ENCODE measurements around the gene PTCD3.

The PTCD3 gene

DNA sequence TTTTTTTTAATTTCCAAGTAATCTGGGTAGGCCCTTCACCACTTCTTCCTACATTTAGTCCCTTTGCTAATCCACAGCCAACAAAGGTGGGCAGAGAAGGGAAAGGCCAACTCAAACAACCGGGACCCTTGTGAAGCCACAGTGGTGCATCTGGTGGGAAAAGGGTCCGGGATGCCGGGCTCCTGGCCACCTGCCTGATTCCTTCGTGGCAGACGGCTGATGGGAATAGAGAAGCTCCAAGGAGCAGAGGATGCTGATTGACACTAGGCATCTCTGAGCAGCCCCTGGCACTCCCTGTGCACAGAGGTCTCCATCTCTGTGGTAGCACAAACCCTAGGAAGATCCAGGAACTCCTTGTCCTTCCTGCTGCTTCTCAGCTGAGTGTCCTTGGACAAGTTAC, 37.4 kb upstream of the PTCD3 start:
- TF ChIP-seq KLF1 (tag by site-specific recombination; IDR thresholded peaks at IDR 0.05) (no peak), ZNF426 (tag by site-specific recombination; IDR thresholded peaks at IDR 0.05) (no peak), ZNF776 (tag by site-specific recombination; IDR thresholded peaks at IDR 0.05; ENCODE audit: borderline replicate concordance) (no peak), PRDM1 (tag by site-specific recombination; IDR thresholded peaks at IDR 0.05) (no peak), ZNF132 (tag by site-specific recombination; IDR thresholded peaks at IDR 0.05; ENCODE audit: borderline replicate concordance) (no peak), OSR2 (tag by site-specific recombination; IDR thresholded peaks at IDR 0.05) (no peak), ZNF223 (tag by site-specific recombination; IDR thresholded peaks at IDR 0.05) (no peak), ZNF112 (tag by site-specific recombination; IDR thresholded peaks at IDR 0.05) (no peak), ZNF433 (tag by site-specific recombination; IDR thresholded peaks at IDR 0.05; ENCODE audit: low read depth) (no peak), TCF7L2 (IDR thresholded peaks at IDR 0.05; ENCODE audit: borderline replicate concordance, low read depth, low read length) (no peak), ZNF560 (tag by site-specific recombination; IDR thresholded peaks at IDR 0.05; ENCODE audit: borderline replicate concordance) (no peak)
- TF ChIP-seq, protein P1, sequence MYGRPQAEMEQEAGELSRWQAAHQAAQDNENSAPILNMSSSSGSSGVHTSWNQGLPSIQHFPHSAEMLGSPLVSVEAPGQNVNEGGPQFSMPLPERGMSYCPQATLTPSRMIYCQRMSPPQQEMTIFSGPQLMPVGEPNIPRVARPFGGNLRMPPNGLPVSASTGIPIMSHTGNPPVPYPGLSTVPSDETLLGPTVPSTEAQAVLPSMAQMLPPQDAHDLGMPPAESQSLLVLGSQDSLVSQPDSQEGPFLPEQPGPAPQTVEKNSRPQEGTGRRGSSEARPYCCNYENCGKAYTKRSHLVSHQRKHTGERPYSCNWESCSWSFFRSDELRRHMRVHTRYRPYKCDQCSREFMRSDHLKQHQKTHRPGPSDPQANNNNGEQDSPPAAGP (tag by site-specific recombination; IDR thresholded peaks at IDR 0.05) = no peak
- TF ChIP-seq, protein P2, sequence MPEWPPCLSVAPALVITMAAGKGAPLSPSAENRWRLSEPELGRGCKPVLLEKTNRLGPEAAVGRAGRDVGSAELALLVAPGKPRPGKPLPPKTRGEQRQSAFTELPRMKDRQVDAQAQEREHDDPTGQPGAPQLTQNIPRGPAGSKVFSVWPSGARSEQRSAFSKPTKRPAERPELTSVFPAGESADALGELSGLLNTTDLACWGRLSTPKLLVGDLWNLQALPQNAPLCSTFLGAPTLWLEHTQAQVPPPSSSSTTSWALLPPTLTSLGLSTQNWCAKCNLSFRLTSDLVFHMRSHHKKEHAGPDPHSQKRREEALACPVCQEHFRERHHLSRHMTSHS (tag by site-specific recombination; IDR thresholded peaks at IDR 0.05) = no peak
- TF ChIP-seq, protein P3, sequence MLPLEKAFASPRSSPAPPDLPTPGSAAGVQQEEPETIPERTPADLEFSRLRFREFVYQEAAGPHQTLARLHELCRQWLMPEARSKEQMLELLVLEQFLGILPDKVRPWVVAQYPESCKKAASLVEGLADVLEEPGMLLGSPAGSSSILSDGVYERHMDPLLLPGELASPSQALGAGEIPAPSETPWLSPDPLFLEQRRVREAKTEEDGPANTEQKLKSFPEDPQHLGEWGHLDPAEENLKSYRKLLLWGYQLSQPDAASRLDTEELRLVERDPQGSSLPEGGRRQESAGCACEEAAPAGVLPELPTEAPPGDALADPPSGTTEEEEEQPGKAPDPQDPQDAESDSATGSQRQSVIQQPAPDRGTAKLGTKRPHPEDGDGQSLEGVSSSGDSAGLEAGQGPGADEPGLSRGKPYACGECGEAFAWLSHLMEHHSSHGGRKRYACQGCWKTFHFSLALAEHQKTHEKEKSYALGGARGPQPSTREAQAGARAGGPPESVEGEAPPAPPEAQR (tag by site-specific recombination; IDR thresholded peaks at IDR 0.05) = no peak
- TF ChIP-seq, protein P4, sequence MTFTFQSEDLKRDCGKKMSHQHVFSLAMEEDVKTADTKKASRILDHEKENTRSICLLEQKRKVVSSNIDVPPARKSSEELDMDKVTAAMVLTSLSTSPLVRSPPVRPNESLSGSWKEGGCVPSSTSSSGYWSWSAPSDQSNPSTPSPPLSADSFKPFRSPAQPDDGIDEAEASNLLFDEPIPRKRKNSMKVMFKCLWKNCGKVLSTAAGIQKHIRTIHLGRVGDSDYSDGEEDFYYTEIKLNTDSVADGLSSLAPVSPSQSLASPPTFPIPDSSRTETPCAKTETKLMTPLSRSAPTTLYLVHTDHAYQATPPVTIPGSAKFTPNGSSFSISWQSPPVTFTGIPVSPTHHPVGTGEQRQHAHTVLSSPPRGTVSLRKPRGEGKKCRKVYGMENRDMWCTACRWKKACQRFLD (tag by site-specific recombination; IDR thresholded peaks at IDR 0.05) = no peak
- CTCF ChIA-PET = interaction anchor here (1.0 to 1.5 kb wide), 4 partner anchors 9 to 16 kb away, joined by 3 to 7 read pairs (median 4); no protein-coding TSS in a partner anchor
- Histone ChIP-seq H3K27ac (ENCODE audit: extremely low read depth, low read depth, low read length) (no peak overlapping the region), H3K9me3 (ENCODE audit: control insufficient read depth, insufficient read depth, low read depth, low read length) (no peaks in the 10 kb centered on the region), H3K4me3 (ENCODE audit: low read depth, low read length) (no peak overlapping the region), H3K36me3 (ENCODE audit: control insufficient read depth in 2 of 2, insufficient read depth in 1 of 2, low read length in 2 of 2) (peaks cover 34 to 96% of the 10 kb centered on the region in 2 experiments), H3K4me1 (ENCODE audit: control insufficient read depth, insufficient read depth, low read length) (no peaks in the 10 kb centered on the region)
- POLR2A ChIA-PET = no interaction called here

DNA sequence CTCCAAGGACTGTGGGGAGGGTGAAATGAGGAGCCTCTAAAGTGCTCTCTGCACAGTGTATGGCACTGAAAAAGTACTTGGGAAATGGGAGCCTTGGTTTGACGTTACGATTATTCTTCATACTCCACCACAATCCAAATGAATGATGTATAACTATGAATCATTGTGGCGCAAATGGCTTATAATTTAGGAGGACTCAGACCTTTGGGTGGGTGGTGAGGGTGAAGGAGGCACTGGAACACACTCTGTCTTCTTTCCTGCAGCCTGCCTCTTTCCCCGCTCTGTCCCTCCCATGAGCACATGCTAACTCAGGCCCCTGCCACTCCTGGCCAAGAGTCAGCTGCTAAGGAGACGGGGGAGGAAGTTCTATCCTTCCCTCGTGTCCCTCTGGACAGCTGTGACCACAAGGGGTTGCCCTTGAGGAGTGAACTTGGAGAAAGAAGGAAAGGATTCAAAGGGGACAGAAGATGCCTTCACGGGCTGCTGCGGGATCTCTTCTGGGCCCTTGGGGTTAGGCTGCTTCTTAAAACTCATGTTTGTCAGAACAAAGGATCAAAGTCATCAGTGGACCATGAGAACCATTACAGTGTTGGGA, 36.8 kb upstream of the PTCD3 start:
- no peaks in the 10 kb centered on the region for H3K9me3 ChIP-seq (ENCODE audit: control insufficient read depth, insufficient read depth, low read depth, low read length)
- H3K4me1 ChIP-seq (ENCODE audit: control insufficient read depth, insufficient read depth, low read length) = no peaks in the 10 kb centered on the region
- ChIA-PET CTCF (interaction anchor here (0.5 to 1.0 kb wide), 2 partner anchors 11 to 255 kb away, joined by 3 read pairs; no protein-coding TSS in a partner anchor), POLR2A (no interaction called here)
- no peak overlapping the region for H3K27ac ChIP-seq (ENCODE audit: extremely low read depth, low read depth, low read length)
- no peak overlapping the region for H3K4me3 ChIP-seq (ENCODE audit: low read depth, low read length)
- peaks cover 29 to 96% of the 10 kb centered on the region in 2 experiments for H3K36me3 ChIP-seq (ENCODE audit: control insufficient read depth in 2 of 2, insufficient read depth in 1 of 2, low read length in 2 of 2)
- no peak for TF ChIP-seq ZNF175 (tag by site-specific recombination; IDR thresholded peaks at IDR 0.05)
- TF ChIP-seq ZNF239 (tag by site-specific recombination; IDR thresholded peaks at IDR 0.05) = no peak
- TF ChIP-seq ZNF426 (tag by site-specific recombination; IDR thresholded peaks at IDR 0.05) = no peak
- TF ChIP-seq, protein P5, sequence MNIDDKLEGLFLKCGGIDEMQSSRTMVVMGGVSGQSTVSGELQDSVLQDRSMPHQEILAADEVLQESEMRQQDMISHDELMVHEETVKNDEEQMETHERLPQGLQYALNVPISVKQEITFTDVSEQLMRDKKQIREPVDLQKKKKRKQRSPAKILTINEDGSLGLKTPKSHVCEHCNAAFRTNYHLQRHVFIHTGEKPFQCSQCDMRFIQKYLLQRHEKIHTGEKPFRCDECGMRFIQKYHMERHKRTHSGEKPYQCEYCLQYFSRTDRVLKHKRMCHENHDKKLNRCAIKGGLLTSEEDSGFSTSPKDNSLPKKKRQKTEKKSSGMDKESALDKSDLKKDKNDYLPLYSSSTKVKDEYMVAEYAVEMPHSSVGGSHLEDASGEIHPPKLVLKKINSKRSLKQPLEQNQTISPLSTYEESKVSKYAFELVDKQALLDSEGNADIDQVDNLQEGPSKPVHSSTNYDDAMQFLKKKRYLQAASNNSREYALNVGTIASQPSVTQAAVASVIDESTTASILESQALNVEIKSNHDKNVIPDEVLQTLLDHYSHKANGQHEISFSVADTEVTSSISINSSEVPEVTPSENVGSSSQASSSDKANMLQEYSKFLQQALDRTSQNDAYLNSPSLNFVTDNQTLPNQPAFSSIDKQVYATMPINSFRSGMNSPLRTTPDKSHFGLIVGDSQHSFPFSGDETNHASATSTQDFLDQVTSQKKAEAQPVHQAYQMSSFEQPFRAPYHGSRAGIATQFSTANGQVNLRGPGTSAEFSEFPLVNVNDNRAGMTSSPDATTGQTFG (tag by site-specific recombination; IDR thresholded peaks at IDR 0.05; ENCODE audit: borderline replicate concordance) = no peak
- no peak for TF ChIP-seq ZNF404 (tag by site-specific recombination; IDR thresholded peaks at IDR 0.05)
- TF ChIP-seq, protein P6, sequence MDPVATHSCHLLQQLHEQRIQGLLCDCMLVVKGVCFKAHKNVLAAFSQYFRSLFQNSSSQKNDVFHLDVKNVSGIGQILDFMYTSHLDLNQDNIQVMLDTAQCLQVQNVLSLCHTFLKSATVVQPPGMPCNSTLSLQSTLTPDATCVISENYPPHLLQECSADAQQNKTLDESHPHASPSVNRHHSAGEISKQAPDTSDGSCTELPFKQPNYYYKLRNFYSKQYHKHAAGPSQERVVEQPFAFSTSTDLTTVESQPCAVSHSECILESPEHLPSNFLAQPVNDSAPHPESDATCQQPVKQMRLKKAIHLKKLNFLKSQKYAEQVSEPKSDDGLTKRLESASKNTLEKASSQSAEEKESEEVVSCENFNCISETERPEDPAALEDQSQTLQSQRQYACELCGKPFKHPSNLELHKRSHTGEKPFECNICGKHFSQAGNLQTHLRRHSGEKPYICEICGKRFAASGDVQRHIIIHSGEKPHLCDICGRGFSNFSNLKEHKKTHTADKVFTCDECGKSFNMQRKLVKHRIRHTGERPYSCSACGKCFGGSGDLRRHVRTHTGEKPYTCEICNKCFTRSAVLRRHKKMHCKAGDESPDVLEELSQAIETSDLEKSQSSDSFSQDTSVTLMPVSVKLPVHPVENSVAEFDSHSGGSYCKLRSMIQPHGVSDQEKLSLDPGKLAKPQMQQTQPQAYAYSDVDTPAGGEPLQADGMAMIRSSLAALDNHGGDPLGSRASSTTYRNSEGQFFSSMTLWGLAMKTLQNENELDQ (tag by site-specific recombination; IDR thresholded peaks at IDR 0.05; ENCODE audit: low read depth) = no peak
- TF ChIP-seq ZNF561 (tag by site-specific recombination; IDR thresholded peaks at IDR 0.05; ENCODE audit: borderline replicate concordance) = no peak

All from HEK293 (cell line).